GM18909 (cell line): ENCODE measurements around the gene BCR.

Experiments
- ATAC-seq: cut with Tn5 transposase; IDR thresholded peaks from one replicate; pipeline ENCODE4 v1.9.1; 2021; ENCODE audit warnings: mild to moderate bottlenecking; ENCODE audit not compliant: unreplicated experiment, poor library complexity

BCR gene

DNA sequence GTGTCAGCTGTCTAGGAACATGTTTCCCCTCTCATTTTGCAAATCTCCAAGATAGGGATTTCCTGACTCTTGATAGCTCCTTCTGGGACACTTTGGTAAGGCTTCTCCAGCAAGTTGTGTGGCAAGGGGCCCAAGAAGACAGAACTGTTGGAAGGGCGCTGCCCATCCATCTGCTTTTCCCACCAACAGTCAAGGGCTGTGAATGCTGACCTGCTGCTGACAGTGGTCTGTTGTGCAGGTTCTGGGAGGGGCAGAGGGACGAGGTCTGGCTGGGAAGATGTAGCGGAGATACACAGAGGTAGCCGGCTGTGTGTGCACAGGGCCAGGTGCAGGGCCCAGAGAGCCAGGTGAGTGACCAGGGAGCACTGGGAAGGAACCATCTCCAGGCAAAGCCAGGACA is 12.2 kb downstream of the BCR start:
- no peak for ATAC-seq

DNA sequence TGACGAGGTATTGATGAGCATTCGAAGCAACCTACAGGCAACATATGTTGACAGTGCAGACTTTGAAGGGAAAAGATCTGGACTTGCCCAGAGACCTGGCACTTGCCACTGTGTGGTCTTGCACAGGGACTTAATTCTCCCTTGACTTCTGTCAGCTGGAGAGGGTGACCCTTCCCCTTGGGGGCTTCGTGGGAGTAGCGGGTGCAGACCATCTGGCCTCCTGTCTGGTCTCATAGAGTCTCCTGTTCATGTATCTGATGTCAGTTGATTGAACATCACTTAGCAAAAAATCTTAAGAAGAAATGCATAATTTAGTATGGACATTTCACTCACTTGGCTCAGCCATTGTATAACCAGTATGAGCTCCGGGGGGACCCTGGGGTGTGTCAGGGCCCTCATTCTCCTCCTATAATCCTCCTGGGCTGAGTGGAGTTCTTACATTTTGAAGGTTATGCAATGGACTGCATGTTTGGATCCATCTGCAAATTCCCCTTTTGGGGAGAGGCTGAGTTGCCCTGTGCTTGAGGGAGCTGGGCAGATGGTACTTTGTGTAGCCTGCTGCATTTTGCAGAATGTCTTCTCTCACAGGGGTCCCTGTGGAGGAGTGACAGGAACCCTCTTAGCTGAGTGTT is 13.0 kb downstream of the BCR start:
- no peak for ATAC-seq

DNA sequence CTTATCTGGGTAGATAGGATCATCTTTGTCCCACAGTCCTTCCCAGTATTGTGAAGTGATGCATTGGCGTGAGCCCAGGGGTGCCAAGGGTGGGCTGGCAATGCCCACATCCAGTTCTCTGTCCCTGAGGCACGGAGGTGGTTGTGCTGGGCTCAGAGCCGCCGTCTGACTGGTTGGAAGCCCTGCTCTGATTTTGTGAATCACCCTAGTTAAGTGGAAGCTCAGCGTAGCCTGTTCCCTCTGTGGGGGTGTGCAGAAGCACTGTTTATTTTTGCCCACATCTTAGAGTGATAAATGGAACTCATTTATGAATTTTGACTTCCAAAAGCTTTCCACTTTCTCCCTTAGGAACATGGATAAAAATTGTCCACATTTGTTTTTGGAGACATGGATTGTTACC is 13.6 kb downstream of the BCR start:
- no peak for ATAC-seq

DNA sequence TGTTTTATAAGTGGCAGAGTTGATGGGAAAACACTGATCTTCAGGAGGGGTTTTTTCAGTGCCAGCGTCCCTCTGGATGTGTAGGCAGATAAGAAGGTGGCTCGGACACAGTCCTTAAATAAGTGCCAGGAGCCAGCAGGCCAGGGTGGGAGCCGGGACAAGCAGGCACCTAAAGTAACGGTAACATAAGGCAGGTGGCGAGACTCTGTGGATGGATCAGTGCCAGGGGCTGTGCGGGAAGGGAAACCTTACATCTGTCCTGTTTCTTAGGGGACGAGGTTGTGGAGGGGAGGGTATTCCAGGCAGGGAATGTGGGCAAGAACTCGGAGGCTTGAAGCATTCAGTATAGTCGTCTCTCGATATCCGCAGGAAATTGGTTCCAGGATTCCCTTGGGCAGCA is 15.9 kb downstream of the BCR start:
- ATAC-seq = no peak

DNA sequence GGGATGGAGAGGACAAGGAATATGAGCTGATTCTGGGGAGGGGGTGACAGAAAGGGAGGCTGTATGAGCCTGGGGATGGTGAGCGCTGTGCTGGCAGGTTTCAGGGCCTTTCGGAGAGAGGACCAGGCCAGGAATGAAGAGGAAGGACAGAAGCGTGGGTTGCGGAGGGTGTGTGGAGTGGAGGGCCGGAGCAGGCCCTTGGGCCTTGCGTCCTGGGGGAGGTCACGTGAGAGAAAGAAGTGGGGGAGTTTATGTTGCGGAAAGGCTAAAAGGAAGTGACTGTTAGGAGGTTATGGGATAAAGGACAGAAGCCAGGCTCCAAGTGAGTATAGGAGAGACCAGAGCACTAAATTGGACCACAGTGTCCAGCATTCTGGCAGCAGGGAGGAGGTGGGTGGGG is 17.5 kb downstream of the BCR start:
- ATAC-seq = no peak

DNA sequence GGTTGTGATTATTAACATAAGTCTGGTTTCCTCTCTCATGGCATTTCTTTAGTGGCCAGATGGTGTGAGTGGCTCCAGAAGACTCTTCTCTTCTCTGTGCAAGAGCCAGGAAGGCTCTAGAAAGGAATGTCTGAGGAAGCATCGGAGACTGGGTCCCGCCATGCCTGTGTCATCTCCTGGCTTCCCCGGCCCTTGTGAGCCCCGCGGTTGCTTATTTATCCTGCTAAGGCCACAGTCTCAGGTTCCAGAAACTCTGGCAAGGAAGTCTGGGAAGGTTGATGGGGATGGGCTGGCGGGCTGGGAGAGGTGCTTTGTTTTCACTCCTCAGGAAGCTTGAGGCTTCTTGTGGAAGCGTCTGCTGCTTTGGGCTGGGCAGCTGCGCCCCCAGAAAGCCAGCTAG is 18.9 kb downstream of the BCR start:
- no peak for ATAC-seq

DNA sequence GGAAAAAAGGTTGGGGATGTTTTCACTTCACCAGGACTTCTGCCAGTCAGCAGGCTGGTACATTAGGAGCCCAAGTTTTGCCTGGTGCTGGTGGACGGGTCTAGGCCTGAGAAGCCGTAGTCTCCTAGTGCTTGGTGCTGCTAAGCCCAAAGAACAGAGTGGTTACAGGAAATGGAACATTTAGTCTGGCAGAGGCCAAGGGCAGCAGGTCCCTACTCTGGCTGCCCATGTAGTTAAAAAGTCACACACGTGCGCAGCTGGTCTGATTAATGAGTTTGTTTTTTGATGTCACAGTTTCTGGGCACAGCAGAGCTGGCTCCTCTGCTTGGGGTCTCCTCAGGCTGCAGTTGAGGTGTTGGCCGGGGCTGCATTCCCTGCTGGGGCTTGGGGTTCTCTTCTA is 20.6 kb downstream of the BCR start:
- ATAC-seq = no peak

DNA sequence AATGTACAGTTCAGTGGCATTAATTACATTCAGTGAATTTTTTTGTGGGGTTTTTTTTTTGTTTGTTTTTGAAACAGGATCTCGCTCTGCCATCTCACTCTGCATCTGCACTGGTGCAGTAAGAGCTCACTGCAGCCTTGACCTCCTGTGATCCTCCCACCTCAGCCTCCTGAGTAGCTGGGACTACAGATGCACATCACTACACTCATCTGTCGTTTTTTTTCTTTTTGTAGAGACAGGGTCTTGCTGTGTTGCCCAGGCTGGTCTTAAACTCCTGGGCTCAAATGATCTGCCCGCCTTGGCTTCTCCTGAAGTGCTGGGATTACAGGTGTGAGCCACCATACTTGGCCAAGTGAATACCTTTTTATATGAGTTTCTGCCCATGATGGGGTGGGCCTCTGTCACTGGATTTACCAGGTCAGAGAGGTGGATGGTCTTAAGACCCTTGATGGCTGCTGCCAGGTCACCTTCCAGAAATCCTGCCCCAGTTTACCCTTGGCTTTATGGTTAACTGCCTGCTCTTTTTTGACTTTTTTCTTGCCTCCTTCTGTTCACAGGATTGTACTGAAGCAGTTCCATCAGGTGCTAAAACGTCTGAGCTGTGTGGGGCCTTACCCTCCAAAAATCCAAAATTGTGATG is 22.6 kb downstream of the BCR start:
- no peak for ATAC-seq

DNA sequence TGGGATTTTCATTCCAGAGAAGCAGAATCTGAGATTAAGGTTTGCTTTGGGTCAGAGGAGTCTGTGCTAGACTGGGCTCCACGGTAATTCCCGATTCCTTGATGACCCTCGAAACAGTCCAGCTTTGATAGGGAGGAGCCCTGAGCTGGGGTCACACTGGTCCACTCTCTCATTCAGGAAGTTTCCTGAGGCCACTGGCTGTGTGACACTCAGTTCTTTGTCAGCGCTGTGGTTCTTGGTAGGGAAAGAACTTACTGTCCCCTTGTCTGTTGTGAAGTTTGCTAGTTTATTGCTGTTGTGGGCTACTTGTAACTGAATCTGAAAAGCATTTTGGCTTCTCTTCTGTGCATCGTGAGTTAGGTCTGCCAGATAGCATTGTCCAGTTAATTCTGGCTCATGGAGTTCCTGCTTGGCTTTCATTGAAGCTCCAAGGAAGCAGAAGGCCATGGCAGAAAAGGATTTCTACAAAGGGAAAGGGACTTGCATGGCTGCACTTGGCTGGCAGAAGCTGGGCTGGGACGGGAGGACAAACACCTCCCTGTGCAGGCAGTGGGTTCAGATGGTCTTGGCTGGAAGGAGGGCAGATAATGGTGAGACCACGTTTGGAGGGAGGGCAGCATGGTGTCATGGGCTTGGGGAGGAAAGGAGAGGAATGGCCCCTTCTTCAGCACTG is 23.3 kb downstream of the BCR start:
- no peak for ATAC-seq

DNA sequence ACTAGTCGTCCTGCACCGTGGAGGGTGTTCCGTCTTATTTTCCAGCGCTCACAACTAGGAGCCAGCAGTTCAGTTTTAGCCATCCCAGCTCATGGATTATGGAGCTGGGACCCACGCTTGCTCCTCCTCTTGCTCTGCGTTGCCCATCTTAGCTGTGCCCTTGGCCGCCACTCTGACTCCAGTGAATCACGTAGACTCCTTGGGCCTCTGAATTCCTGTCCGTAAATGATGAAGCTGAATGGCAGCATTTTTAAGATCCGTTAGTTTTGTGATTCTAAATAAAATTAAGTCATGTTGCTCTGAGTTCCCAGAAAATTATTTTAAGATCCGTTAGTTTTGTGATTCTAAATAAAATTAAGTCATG is 23.8 kb downstream of the BCR start:
- no peak for ATAC-seq

DNA sequence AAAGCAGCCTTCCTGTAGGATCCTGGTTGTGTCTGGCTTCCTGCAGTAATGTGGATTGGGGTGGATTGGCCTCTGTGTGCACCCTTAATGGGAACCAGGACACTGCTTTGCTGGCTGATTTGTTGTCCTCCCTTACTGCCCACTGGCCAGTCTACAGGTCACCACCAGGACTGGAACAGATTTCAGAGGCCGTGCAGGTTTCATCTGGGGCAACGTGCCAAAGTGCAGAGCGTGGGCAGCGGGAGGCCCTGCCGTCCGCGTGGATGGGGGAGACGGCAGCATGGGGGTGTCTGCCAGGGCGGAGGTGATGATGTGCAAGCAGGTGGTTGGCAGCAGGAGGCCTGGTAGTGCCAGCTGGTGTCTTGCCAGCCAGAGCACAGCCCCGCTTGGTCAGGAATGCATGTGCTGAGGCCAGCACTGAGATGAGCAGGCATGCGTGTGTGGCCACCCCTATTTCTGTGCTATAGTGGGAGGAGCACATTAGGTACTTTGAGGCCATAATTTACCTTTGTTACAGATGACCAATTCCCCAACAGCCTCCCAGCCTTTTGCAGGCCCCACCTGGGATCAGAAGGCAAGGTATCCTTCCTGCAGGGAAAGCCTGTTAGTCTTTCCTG is 24.3 kb downstream of the BCR start:
- ATAC-seq = no peak

DNA sequence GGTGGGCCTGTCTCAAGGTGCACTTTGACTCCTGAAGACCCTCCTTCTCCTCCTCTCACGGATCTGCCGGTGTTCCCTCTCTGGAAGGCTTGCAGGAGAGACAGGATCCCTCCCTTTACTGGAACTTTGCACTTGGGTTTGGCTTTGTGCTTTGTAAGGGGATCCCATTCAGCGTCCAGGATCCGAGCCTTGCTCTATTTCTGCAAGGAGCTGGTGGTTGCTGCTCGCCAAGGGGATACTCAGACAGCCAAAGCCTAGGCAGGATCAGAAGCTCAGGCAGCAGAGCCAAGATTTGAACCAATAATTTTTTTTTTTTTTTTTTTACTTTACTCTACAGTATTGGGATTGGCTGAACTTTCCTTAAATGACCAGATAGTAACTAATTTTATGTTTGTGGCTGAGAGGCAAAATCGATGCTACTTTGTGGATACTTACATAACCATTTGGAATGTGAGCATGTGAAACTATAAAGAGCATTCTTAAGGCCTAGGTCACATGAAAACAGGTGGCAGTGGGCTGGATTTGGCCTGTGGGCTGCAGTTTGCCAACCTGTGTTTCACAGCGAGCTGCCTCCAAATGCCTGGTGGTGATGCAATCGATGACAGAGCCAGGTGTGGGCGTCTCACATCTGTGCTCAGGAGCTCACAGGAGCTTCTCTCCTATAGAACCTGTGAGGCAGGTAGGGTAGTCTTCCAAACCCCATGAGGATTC is 25.2 kb downstream of the BCR start:
- ATAC-seq = no peak

DNA sequence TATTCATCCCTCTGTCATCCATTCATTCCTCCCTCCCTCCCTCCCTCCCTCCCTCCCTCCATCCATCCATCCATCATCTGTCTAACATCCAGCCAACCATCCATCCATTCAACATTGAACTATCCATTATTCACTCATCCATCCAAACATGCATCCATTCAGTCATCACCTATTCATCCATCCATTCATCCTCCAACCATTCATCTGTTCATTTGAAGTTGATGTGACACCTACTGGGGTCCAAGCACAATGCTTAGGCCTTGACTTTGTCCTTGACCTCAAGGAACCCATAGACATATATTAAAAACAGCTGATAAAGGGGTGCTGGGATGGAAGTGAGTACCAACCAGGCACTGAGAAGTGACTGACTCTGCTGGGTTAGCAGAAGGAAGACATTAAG is 26.6 kb downstream of the BCR start:
- ATAC-seq = no peak

DNA sequence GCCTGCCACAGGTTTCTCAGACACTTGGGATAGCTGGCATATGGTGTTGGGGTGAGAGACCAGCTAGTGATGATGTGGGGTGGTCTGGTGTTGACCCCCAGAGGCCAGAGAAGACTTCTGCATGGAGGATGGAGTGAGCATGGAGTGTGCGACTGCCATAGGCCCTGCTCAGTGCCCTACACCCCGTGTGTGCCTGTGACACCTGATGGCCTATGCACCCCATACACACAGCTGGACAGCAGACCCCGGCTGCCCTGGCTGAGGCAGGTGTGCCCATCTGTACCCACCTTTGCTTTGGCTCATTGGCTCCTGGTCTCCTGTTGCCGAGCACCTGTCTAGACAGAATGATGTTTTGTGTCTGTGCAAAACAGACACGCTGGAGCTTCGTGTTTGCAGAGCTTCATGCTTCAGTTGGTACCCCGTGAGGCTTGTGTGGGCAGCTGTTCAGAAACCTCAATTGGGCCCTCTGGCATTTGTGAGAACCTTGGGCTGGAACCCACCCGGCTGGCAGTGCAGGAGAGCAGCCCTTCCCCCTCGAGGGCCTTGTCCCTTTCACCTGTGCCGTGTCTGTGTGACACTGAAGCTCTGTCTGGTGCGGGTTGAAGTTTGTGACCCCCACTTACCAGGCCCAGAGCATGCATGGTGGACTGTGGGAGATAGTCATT is 27.6 kb downstream of the BCR start:
- no peak for ATAC-seq

DNA sequence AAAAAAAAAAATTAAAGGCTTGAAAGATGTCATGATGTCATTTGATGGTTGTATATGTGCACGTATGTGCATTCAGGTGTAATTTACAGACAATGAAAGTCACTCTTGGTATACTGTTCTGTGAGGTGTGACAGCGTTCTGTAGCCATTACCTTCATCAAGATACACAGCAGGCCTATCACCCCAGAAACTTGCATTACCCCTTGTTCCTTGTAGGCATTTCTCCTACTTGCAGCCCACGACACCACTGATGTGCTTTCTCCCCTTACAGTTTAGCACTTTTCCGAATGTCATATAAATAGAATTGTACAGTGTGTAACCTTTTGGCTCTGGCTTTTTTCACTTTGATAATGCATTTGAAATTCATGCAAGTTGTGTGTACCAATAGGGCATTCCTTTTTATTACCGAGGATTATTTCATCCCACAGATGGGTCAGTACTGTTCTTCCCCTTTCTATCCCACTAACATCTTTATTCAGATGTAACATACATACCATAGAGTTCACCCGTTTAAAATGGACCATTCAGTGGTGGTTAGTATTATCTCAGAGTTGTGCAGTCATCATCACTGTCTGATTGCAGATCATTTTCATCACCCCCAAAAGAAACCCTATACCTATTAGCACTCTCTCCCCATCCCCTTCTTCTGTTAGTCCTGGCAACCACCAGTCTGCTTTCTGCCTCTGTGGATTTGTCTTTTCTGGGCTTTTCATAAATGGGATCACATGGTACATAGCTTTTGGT is 30.3 kb downstream of the BCR start:
- ATAC-seq = no peak

DNA sequence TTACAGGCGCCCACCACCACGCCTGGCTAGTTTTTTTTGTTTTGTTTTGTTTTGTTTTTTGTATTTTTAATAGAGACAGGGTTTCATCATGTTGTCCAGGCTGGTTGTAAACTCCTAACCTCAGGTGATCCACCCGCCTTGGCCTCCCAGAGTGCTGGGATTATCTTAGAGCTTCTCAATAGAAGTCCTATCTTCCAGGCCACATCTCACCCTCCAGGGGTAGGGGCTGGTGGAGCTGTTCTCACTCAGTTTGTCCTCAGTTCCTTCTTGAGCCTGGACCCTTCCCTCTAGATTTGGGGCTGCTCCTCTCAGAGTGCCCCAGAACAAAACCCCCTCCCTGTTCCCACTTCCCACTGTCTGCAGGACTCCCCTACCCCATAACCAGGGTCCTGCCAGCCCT is 31.3 kb downstream of the BCR start:
- ATAC-seq = no peak

DNA sequence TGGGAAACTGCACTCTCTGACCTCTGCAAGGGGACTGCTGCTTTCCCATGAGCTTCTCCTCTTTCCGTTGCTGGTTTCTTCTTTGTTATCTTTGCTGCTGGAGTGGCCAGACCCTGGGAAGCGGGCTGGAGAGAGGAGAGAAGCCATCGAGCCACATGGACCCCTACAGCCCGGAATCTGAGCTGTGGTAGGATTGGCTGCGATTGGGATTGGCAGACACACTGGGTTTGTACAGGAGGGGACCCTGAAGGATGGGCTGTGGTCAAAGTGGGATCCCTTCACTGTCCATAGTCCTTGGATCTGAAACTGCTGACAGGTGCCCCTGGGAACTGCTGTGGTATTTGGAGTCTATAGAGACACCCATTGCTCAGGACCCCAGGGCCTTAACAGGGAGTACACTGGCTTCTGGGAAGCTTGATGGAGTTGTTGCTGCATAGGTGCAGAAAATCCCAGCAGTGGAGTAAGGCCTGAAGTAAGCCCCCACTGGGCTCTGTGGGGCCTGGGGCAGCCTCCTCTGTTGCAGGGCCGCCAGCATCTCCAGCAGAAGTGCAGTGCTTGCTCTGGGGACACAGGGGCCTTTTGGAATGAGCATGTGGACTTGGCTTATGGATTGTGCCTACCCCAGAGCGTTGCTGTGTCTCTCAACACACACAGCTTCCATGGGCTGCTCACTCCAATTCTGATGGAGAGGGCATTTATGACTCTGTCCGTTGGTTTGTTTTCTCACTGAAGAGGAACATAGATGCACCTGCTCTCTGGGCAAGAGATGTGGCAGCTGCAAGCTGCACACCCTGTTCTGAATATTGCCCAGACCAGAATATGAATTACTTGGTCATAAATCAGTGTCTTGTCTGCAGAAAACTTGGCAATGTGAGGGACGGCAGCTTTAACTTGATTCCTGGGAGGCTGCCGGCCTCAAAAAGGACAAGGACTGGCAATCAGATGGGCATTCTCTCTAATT is 32.0 kb downstream of the BCR start:
- no peak for ATAC-seq

DNA sequence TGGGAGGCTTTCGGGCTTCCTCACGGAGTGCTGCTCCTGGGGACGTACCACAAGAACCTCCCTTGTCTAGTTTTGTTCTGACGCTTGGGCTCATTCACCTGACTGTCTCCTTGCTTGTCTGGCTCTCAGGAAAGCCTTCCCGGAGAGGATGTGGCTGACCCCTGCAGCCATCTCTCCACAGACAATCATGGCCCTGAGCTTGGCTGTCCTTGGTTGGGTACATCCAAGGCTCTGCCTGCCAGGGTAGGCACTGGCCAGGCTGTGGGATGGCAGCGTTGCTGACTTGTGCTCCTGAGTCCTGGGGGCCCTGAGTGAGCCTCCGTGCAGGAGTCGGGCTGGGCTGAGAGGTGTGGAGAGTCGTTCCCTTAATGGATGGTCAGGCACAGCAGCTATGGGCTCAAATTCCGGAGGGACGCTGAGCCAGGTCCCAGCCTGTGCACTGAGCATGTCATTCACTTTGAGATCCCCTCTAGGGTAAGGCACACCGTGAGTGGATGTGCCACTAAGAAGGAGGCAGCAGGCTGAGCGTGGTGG is 32.8 kb downstream of the BCR start:
- no peak for ATAC-seq
